Activated CD4-positive, alpha-beta T cell treated with anti-CD3 and anti-CD28 coated beads for 1 hour (primary cell): Measurements from ENCODE around the gene HSPA12A.

Experiments used
- DNase-seq: peaks from one replicate; pipeline ENCODE4 v3.0.0-alpha.2; 2020

The HSPA12A gene

GRCh38 chr10:116690356-116691322 lies 51.7 kb downstream of the HSPA12A start:
- no peak for DNase-seq

GRCh38 chr10:116689744-116690143 lies 52.6 kb downstream of the HSPA12A start:
- no peak for DNase-seq

DNA sequence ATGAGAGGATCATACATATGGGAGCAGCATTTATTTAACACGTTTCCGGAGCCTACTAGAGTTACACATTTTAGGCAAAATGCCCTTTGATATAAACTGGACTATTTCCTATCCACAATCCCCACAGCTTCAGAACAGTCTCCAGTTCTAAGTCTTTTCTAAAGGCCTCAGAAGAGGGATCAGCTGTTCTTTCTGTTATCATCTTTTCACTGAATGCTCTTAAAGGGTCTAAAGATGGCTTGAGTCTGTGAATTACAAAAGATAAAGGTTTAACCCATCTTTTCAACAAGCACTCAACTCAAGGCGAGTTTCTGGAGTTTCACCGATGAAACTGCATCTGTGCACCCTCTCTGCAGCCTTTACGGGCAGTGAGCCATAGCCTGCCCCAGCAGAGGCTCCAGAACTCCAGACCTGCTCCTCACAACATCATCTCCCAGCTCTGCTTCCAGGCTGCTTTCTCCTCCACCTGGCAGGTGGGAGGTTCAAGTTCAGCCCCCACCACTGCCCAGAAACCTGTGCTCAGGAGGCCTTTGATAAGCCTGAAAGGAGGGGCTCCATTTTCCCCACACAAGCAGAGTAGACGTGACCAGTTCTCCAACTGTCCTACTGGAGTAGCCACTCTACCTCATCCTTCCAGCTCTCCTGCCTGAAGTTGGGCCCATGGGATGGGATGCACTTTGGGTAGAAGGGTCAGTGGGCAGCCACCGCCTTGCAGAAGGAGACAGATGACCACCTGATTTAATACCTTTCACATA lies 53.4 kb downstream of the HSPA12A start:
- no peak for DNase-seq

GRCh38 chr10:116688241-116688711 lies 54.1 kb downstream of the HSPA12A start:
- DNase-seq = no peak

DNA sequence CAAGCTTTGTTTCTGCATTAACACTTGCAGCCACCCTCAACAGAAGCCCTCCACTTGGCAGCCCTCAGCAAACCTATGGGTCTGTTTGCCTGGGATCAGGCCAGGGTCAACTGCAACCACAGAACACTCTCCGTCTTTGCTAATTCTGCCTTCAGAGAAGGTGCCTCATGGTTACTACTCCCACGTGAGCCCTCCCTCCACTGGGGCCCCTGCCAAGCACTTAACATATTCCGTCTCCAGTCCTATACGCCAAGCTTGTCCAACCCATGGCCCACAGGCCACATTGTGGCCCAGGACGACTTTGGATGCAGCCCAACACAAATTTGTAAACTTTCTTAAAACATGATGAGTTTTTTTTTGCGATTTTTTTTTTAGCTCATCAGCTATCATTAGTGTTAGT lies 54.7 kb downstream of the HSPA12A start:
- DNase-seq = no peak

- no peak for DNase-seq
Measured at GRCh38 chr10:116686632-116687031, 55.7 kb downstream of the HSPA12A start.

DNA sequence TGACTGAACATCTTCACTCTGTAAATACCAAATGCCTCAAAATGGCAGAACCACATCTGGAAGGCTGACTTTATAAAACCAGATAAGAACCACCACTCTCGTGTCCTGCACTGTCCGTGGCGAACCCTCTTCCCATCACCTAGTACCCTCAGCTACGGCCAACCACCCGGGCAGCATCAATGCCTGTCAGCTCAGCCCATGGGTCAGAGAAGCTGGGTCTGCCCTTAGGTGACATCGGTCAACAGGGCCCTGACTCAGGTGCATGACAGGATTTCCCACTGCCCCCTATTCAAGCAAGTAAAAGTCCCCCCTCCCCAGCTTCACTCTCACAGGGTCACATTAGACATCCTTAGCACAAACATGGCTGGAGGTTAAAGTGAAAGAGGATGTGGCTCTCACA lies 56.6 kb downstream of the HSPA12A start:
- DNase-seq = no peak

- DNase-seq = no peak
Measured at GRCh38 chr10:116684781-116685180, 57.6 kb downstream of the HSPA12A start.

- no peak for DNase-seq
Measured at GRCh38 chr10:116683821-116684220, 58.5 kb downstream of the HSPA12A start.

- no peak for DNase-seq
Measured at GRCh38 chr10:116683166-116683565, 59.2 kb downstream of the HSPA12A start.

GRCh38 chr10:116679351-116679750 lies 63.0 kb downstream of the HSPA12A start:
- no peak for DNase-seq

- DNase-seq = no peak
Measured at GRCh38 chr10:116676633-116677032, 65.7 kb downstream of the HSPA12A start.

- no peak for DNase-seq
Measured at GRCh38 chr10:116676118-116676517, 66.2 kb downstream of the HSPA12A start.

GRCh38 chr10:116674901-116675423 lies 67.4 kb downstream of the HSPA12A start:
- DNase-seq = no peak

DNA sequence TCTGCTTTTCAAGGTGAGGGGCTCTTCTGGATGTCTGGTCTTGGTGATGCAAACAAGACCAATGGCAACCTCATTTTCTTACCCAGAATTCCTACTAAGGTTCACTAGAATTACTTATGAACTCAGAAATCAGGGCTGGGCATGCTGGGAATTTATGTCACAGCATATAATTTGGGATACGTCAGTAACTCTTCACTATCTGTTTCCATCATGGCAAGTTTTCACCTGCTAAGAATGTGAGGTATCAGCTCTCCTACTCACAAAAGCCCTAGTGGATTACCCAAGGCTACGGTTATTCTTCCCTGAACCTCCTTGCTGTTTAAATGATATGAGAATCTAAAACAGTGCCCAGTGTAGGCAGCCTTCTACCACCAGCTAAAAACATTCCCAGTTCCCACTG lies 68.5 kb downstream of the HSPA12A start:
- no peak for DNase-seq

DNA sequence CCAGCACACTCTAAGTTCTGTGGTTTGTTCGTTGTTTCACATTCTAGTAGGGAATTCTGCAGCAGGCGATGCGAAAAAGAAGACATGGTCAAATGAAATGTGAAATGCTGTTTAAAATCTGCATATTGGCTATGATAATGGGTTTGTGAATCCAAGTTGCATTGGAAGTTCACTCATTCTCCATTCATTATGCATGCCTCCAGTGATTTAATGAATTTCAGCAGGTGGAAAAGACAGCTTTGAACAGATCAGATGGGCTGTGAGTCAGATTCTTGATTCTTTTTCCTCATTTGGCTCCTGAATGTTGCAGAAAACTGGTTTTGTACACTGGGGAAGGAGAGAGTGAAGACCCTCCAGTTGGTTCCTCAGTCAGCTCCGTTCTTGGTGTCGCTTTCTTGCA lies 69.5 kb downstream of the HSPA12A start:
- DNase-seq = no peak

- DNase-seq = no peak
Measured at GRCh38 chr10:116671274-116671926, 71.0 kb downstream of the HSPA12A start.

DNA sequence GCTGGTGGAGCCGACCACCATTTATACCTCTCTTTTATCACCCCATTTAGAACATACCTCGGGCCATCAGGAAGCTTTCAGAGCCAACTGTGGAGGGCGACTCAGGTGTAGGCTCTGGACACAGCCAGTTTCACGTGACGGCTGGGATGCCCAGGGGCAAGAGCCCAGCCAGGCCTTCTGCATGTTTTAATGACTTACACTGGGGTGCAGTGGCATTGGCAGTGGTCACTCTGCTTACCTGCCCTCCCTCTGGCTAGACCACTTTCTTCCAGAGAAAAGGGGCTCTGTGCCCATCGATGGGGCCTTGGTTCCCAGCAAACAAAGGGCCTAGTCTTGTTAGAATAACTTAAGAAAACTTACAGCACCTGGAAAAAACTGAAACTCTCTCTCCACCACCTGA lies 71.7 kb downstream of the HSPA12A start:
- no peak for DNase-seq

GRCh38 chr10:116669832-116670644 lies 72.3 kb downstream of the HSPA12A start:
- no peak for DNase-seq

DNA sequence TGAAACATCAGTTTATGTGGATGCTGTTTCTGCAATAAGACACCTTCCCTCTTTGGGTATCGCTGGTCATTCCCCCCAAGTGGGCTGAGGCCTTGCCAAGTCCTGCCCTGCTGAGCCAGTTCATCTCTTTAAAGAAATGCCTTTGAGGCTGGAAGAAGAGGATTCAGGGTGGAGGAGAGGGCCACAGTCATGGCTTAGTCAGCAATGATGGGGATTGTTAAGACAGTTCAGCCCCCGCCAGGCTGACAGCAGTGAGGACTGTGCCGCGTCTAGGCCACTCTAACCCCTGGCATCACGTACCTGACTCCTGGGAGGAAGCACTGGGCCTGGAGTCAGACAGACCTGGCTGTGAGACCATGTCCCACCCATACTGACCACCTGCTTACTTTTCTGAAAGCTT lies 73.3 kb downstream of the HSPA12A start:
- DNase-seq = no peak

- no peak for DNase-seq
Measured at GRCh38 chr10:116668446-116668845, 73.9 kb downstream of the HSPA12A start.

DNA sequence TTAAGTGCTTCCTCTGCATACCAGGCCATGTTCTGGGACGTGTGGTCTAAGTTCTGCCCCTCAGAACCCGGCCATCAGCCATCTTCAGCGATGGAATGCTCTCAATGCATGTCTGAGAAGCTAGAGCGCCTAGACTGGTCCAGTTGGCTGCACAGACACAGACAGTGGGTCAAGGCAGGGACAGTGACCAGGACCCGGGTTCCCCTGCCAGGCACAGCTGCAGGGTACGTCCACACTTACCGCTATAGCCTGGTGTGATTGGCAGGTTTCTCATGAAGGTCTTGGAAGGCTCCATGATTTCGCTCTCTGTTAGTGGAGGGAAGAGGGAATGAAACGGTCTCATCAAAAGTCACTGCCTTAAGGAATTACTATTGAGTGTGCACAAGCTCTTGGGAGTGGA lies 74.3 kb downstream of the HSPA12A start:
- no peak for DNase-seq
